K562 (cell line): ENCODE data around the gene CCDC9. TPM values are rescaled to one million over a fixed set of nuclear protein-coding genes. Genes with fewer than 3 reads are reported as not detected.

Source experiments
- BACH1 ChIP-seq: fragments of 200-800 bp; sonication (Bioruptor generic); IDR thresholded peaks from 2 replicates; pipeline ENCODE4 v1.6.1; 2016; ENCODE audit warnings: missing genetic modification characterization, missing compliant biosample characterization
- BMI1 ChIP-seq: fragments of 150-350 bp; IDR thresholded peaks from 2 replicates; pipeline ENCODE4 v1.6.1; 2014; ENCODE audit warnings: low read length
- FOXP1 ChIP-seq: sonication (generic); formaldehyde crosslinking; IDR thresholded peaks from 2 replicates; pipeline ENCODE4 v1.8.0; 2022; ENCODE audit warnings: mild to moderate bottlenecking, missing genetic modification reagents
- FOXP4 ChIP-seq: sonication (generic); formaldehyde crosslinking; IDR thresholded peaks from 2 replicates; pipeline ENCODE4 v1.8.0; 2022; ENCODE audit warnings: mild to moderate bottlenecking, missing genetic modification reagents, borderline replicate concordance
- ID3 ChIP-seq, 2 experiments: fragments of 250-450 bp in 1 of 2; fragments of 450-650 bp in 1 of 2; sonication (Bioruptor Pico) in 1 of 2; IDR thresholded peaks; 2 replicates each; pipeline versions ENCODE4 v1.6.1 to v1.8.0; 2016 to 2021; ENCODE audit warnings: mild to moderate bottlenecking in 2 of 2, moderate library complexity in 2 of 2, missing compliant biosample characterization in 1 of 2, missing genetic modification characterization in 1 of 2
- MCM3 ChIP-seq: fragments of 450-650 bp; IDR thresholded peaks from 2 replicates; pipeline ENCODE4 v1.6.1; 2016
- NCOR1 ChIP-seq: fragments of 450-650 bp; IDR thresholded peaks from 2 replicates; pipeline ENCODE4 v1.6.1; 2016; ENCODE audit warnings: mild to moderate bottlenecking, moderate library complexity
- NELFE ChIP-seq: IDR thresholded peaks from 2 replicates; pipeline ENCODE4 v1.6.1; 2011; ENCODE audit warnings: mild to moderate bottlenecking; ENCODE audit not compliant: insufficient read depth, insufficient read length
- POU5F1 ChIP-seq: fragments of 150-350 bp; IDR thresholded peaks from 2 replicates; pipeline ENCODE4 v1.6.1; 2014; ENCODE audit warnings: borderline replicate concordance, low read length, low read depth, mild to moderate bottlenecking; ENCODE audit not compliant: partially characterized antibody
- RBFOX2 ChIP-seq: fragments of 200-400 bp; formaldehyde crosslinking; IDR thresholded peaks from 2 replicates; pipeline ENCODE4 v1.6.1; 2017; ENCODE audit warnings: low read depth, mild to moderate bottlenecking, low read length, moderate library complexity
- THRAP3 ChIP-seq: fragments of 450-650 bp; IDR thresholded peaks from 2 replicates; pipeline ENCODE4 v1.6.1; 2016; ENCODE audit warnings: mild to moderate bottlenecking, inconsistent platforms, borderline replicate concordance
- ZNF134 ChIP-seq: fragments of 250-450 bp; sonication (Bioruptor Pico); conservative IDR thresholded peaks from 2 replicates; pipeline ENCODE4 v1.4.0; 2020
- ZNF354B ChIP-seq: fragments of 250-450 bp; sonication (Bioruptor Pico); IDR thresholded peaks from 2 replicates; pipeline ENCODE4 v1.4.0; 2020
- ZNF436 ChIP-seq: fragments of 250-450, 450-650 bp; sonication (Bioruptor Pico); formaldehyde crosslinking; IDR thresholded peaks from 2 replicates; pipeline ENCODE4 v1.7.0; 2020; ENCODE audit warnings: mild to moderate bottlenecking
- ZNF592 ChIP-seq: fragments of 450-650 bp; IDR thresholded peaks from 2 replicates; pipeline ENCODE4 v1.6.1; 2017; ENCODE audit warnings: antibody characterized with exemption, mild to moderate bottlenecking
- polyA plus RNA-seq, 8 experiments: library from polyadenylated mRNA; depleted of rRNA in 4 of 8; stranded (reverse) in 5 of 8; unstranded in 3 of 8; fragments of >200 nt; fragmentation: Nextera tagmentation in 2 of 8; fragmentation: Illumina TruSeq in 1 of 8; extraction: Ambion mirVana in 2 of 8; extraction: Trizol in 1 of 8; gene quantifications; 2 replicates each; pipeline versions ENCODE4 v1.2.1 to v1.2.3, GENCODE V29; 2011 to 2014; ENCODE audit warnings: inconsistent platforms in 1 of 8, missing spikeins in 1 of 8
- total RNA-seq, 7 experiments: library from RNA; depleted of rRNA in 6 of 7; stranded (reverse); fragments of >200 nt in 6 of 7; fragmentation: Illumina TruSeq in 2 of 7; extraction: Trizol in 2 of 7; gene quantifications; 2 replicates each; pipeline versions ENCODE4 v1.2.1 to v1.2.3, GENCODE V29; 2011 to 2021; ENCODE audit warnings: low replicate concordance in 1 of 7

The CCDC9 gene
- total and polyA plus RNA-seq, 9 of the 15 experiments (the other 6 are each of a cell fraction or from before 2014, with no cell fraction given): 0.23 to 38.6 (median 8.4) TPM

GRCh38 chr19:47243776-47244547 is 12.4 kb upstream of the CCDC9 start (continued):
- TF ChIP-seq FOXP4 (CRISPR knock-in tag) (peak; percentile 66; the same call in 1 of the 2 replicates), ZNF592 (peak; percentile 95), BMI1 (no peak), THRAP3 (no peak), ZNF354B (no peak), NCOR1 (peak; percentile 94), RBFOX2 (peak; percentile 92), BACH1 (tag) (no peak), NELFE (no peak), ID3 (CRISPR knock-in tag; IDR thresholded peaks at IDR 0.05) (no peak), ID3 (tag; IDR thresholded peaks at IDR 0.05) (peak; percentile 16; the same call in 1 of the 2 replicates), FOXP1 (peak; percentile 77; the same call in 1 of the 2 replicates), ZNF436 (CRISPR knock-in tag) (no peak), ZNF134 (CRISPR knock-in tag) (no peak), POU5F1 (peak; percentile 37), MCM3 (0 out of 2 replicates have a peak, but pooled peaks have one; percentile 49)
